WTC11 (cell line): ENCODE data around the gene PRKAR2B. TPM values are rescaled to one million over a fixed set of nuclear protein-coding genes. Genes with fewer than 3 reads are reported as not detected.

Experiments used
- ATAC-seq: fragments of 200-7000 bp; cut with Tn5 transposase; 2 replicates; pipeline ENCODE4 v1.10.0; 2021; ENCODE audit warnings: mild to moderate bottlenecking, moderate library complexity
- CTCF ChIA-PET: fragments of 300-600 bp; sonication (Branson Sonifier 250); formaldehyde crosslinking; loops from one replicate; lab custom pipeline; 2021; ENCODE audit warnings: antibody characterized with exemption; lab: Charles Lee
- POLR2A ChIA-PET: fragments of 350-600 bp; sonication (Branson Sonifier 250); formaldehyde crosslinking; loops from one replicate; lab custom pipeline; 2021; ENCODE audit warnings: antibody characterized with exemption; lab: Charles Lee
- DNase-seq: peaks from one replicate; pipeline ENCODE4 v3.0.0; 2021; ENCODE audit warnings: low spot score
- H3K27ac Mint-ChIP-seq: 2 replicates; pipeline ENCODE4 v1.8.0; 2021; ENCODE audit warnings: mixed read lengths
- H3K27me3 Mint-ChIP-seq: 2 replicates; pipeline ENCODE4 v1.8.0; 2021; ENCODE audit warnings: low read depth, mild to moderate bottlenecking, moderate library complexity, mixed read lengths
- H3K36me3 Mint-ChIP-seq: 2 replicates; pipeline ENCODE4 v1.8.0; 2021; ENCODE audit warnings: mixed read lengths
- H3K4me1 Mint-ChIP-seq: 2 replicates; pipeline ENCODE4 v1.8.0; 2022; ENCODE audit warnings: mixed read lengths
- H3K4me3 Mint-ChIP-seq: 2 replicates; pipeline ENCODE4 v1.8.0; 2021; ENCODE audit warnings: mild to moderate bottlenecking, moderate library complexity, mixed read lengths
- H3K9me3 Mint-ChIP-seq: 2 replicates; pipeline ENCODE4 v1.8.0; 2021; ENCODE audit warnings: mixed read lengths
- AFF4 ChIP-seq: sonication (generic); formaldehyde crosslinking; IDR thresholded peaks from 2 replicates; pipeline ENCODE4 v1.8.1; 2023; ENCODE audit warnings: mild to moderate bottlenecking, missing genetic modification reagents, borderline replicate concordance
- ATF6 ChIP-seq: sonication (generic); formaldehyde crosslinking; IDR thresholded peaks from 2 replicates; pipeline ENCODE4 v1.8.1; 2023; ENCODE audit warnings: mild to moderate bottlenecking, missing genetic modification reagents
- E2F4 ChIP-seq: sonication (generic); formaldehyde crosslinking; IDR thresholded peaks from 2 replicates; pipeline ENCODE4 v1.8.1; 2022; ENCODE audit warnings: low read depth, mild to moderate bottlenecking, moderate library complexity, missing genetic modification reagents, borderline replicate concordance
- ERG ChIP-seq: fragments of 250-450 bp; sonication (Bioruptor Pico); IDR thresholded peaks from 2 replicates; pipeline ENCODE4 v1.8.0; 2021; ENCODE audit warnings: mild to moderate bottlenecking
- ETV6 ChIP-seq: sonication (generic); formaldehyde crosslinking; IDR thresholded peaks from 2 replicates; pipeline ENCODE4 v1.8.1; 2022; ENCODE audit warnings: mild to moderate bottlenecking, missing genetic modification reagents
- FOXJ3 ChIP-seq: sonication (generic); formaldehyde crosslinking; IDR thresholded peaks from 2 replicates; pipeline ENCODE4 v1.9.0; 2021; ENCODE audit warnings: missing genetic modification reagents, mild to moderate bottlenecking, borderline replicate concordance
- GRHL2 ChIP-seq: fragments of 250-450 bp; sonication (Bioruptor Pico); IDR thresholded peaks from 2 replicates; pipeline ENCODE4 v1.8.0; 2022; ENCODE audit warnings: mild to moderate bottlenecking, moderate library complexity; ENCODE audit not compliant: insufficient replicate concordance, severe bottlenecking
- HMGA2 ChIP-seq: fragments of 250-450 bp; sonication (Bioruptor Pico); IDR thresholded peaks from 2 replicates; pipeline ENCODE4 v1.4.0; 2021; ENCODE audit warnings: mild to moderate bottlenecking, moderate library complexity
- IRF2 ChIP-seq: sonication (generic); formaldehyde crosslinking; IDR thresholded peaks from 2 replicates; pipeline ENCODE4 v1.8.0; 2022; ENCODE audit warnings: low read depth, missing genetic modification reagents, borderline replicate concordance
- KAT7 ChIP-seq: sonication (generic); formaldehyde crosslinking; IDR thresholded peaks from 2 replicates; pipeline ENCODE4 v1.8.1; 2023; ENCODE audit warnings: missing genetic modification reagents, mild to moderate bottlenecking, borderline replicate concordance
- MAX ChIP-seq: sonication (generic); formaldehyde crosslinking; IDR thresholded peaks from 2 replicates; pipeline ENCODE4 v1.8.0; 2022; ENCODE audit warnings: mild to moderate bottlenecking, missing genetic modification reagents
- NFATC4 ChIP-seq: fragments of 250-450 bp; sonication (Bioruptor Pico); IDR thresholded peaks from 2 replicates; pipeline ENCODE4 v1.9.0; 2021; ENCODE audit warnings: mild to moderate bottlenecking
- NFYB ChIP-seq: sonication (generic); formaldehyde crosslinking; conservative IDR thresholded peaks from 2 replicates; pipeline ENCODE4 v1.8.0; 2022; ENCODE audit warnings: low read depth, missing genetic modification reagents
- NR1H2 ChIP-seq: sonication (generic); formaldehyde crosslinking; IDR thresholded peaks from 2 replicates; pipeline ENCODE4 v1.9.0; 2021; ENCODE audit warnings: mild to moderate bottlenecking, moderate library complexity, missing genetic modification reagents
- NR2C2 ChIP-seq: sonication (generic); formaldehyde crosslinking; IDR thresholded peaks from 2 replicates; pipeline ENCODE4 v1.8.0; 2022; ENCODE audit warnings: mild to moderate bottlenecking, missing genetic modification reagents
- SMAD4 ChIP-seq: sonication (generic); formaldehyde crosslinking; IDR thresholded peaks from 2 replicates; pipeline ENCODE4 v1.8.0; 2022; ENCODE audit warnings: mild to moderate bottlenecking, missing genetic modification reagents
- SOX15 ChIP-seq: fragments of 250-450 bp; sonication (Bioruptor Pico); IDR thresholded peaks from 2 replicates; pipeline ENCODE4 v1.9.0; 2021; ENCODE audit warnings: mild to moderate bottlenecking
- ZBTB21 ChIP-seq: sonication (generic); formaldehyde crosslinking; IDR thresholded peaks from 2 replicates; pipeline ENCODE4 v1.8.1; 2023; ENCODE audit warnings: mild to moderate bottlenecking, missing genetic modification reagents, borderline replicate concordance
- ZMAT4 ChIP-seq: fragments of 250-450 bp; sonication (Bioruptor Pico); IDR thresholded peaks from 2 replicates; pipeline ENCODE4 v1.9.0; 2021; ENCODE audit warnings: mild to moderate bottlenecking
- ZNF219 ChIP-seq: sonication (generic); formaldehyde crosslinking; IDR thresholded peaks from 2 replicates; pipeline ENCODE4 v1.8.0; 2023; ENCODE audit warnings: missing genetic modification reagents, mild to moderate bottlenecking, borderline replicate concordance
- ZNF232 ChIP-seq: sonication (generic); formaldehyde crosslinking; IDR thresholded peaks from 2 replicates; pipeline ENCODE4 v1.8.0; 2022; ENCODE audit warnings: mild to moderate bottlenecking, missing genetic modification reagents
- ZNF416 ChIP-seq: fragments of 250-450 bp; sonication (Bioruptor Pico); IDR thresholded peaks from 2 replicates; pipeline ENCODE4 v1.9.0; 2021; ENCODE audit warnings: mild to moderate bottlenecking, inconsistent platforms
- ZNF425 ChIP-seq: fragments of 250-450 bp; sonication (Bioruptor Pico); conservative IDR thresholded peaks from 2 replicates; pipeline ENCODE4 v1.9.0; 2021; ENCODE audit warnings: mild to moderate bottlenecking
- total RNA-seq: library from RNA; stranded (reverse); gene quantifications from 3 replicates; pipeline ENCODE4 v1.2.3, GENCODE V29; 2021

The PRKAR2B gene
- total RNA-seq, 1 experiment from 2014 or later, result 29.6 TPM

- no peak overlapping the region for H3K4me3 Mint-ChIP-seq
- POLR2A ChIA-PET, result no interaction called here
Measured at GRCh38 chr7:107203607-107204006, 159.1 kb downstream of the PRKAR2B start.

GRCh38 chr7:107206136-107206535, 161.6 kb downstream of the PRKAR2B start:
- ATAC-seq (no peak), DNase-seq (no peak)
- Mint-ChIP-seq H3K36me3 (peaks cover 15% of the 10 kb centered on the region), H3K4me1 (no peaks in the 10 kb centered on the region), H3K4me3 (no peak overlapping the region), H3K9me3 (no peaks in the 10 kb centered on the region), H3K27me3 (no peaks in the 10 kb centered on the region)
- POLR2A ChIA-PET, result interaction anchor here (0.5 kb wide), 1 partner anchor 45 kb away, joined by 3 read pairs; no protein-coding TSS in a partner anchor
- no peak for TF ChIP-seq E2F4
- TF ChIP-seq ATF6 (CRISPR knock-in tag), result no peak
- no peak for TF ChIP-seq GRHL2 (CRISPR knock-in tag)
- no peak for TF ChIP-seq IRF2
- no peak for TF ChIP-seq NR2C2
- TF ChIP-seq ZNF416 (CRISPR knock-in tag), result no peak
- TF ChIP-seq ZNF219 (CRISPR knock-in tag), result no peak
- no peak for TF ChIP-seq NFYB (CRISPR knock-in tag)
- no peak for TF ChIP-seq ZNF232 (CRISPR knock-in tag)
- TF ChIP-seq ZNF425 (CRISPR knock-in tag), result no peak
- TF ChIP-seq ETV6 (CRISPR knock-in tag), result no peak
- no peak for TF ChIP-seq AFF4
- TF ChIP-seq MAX, result no peak
- TF ChIP-seq NR1H2 (CRISPR knock-in tag), result no peak
- no peak for TF ChIP-seq KAT7
- TF ChIP-seq ZMAT4 (CRISPR knock-in tag), result no peak
- TF ChIP-seq ZBTB21, result no peak
- TF ChIP-seq SOX15 (CRISPR knock-in tag), result no peak
- no peak for TF ChIP-seq ERG (CRISPR knock-in tag)
- no peak for TF ChIP-seq FOXJ3 (CRISPR knock-in tag)
- TF ChIP-seq, all 79 proteins: peak for 0
- H3K27ac Mint-ChIP-seq, result no peak overlapping the region
- CTCF ChIA-PET, result no interaction called here

More at GRCh38 chr7:107203607-107204006, 159.1 kb downstream of the PRKAR2B start:
- DNase-seq, result no peak
- ATAC-seq, result no peak
- Mint-ChIP-seq H3K9me3 (no peaks in the 10 kb centered on the region), H3K4me1 (no peaks in the 10 kb centered on the region), H3K36me3 (peaks cover 26% of the 10 kb centered on the region), H3K27me3 (no peaks in the 10 kb centered on the region)
- CTCF ChIA-PET, result interaction anchor here (0.8 to 1.5 kb wide), 3 partner anchors 9 to 675 kb away, joined by 3 to 4 read pairs (median 4); no protein-coding TSS in a partner anchor
- no peak for TF ChIP-seq SMAD4 (CRISPR knock-in tag)
- TF ChIP-seq HMGA2 (CRISPR knock-in tag), result no peak
- TF ChIP-seq NFATC4 (CRISPR knock-in tag), result no peak
- TF ChIP-seq, all 79 proteins: peak for 0
- H3K27ac Mint-ChIP-seq, result no peak overlapping the region
